ENCODE data around the gene PWWP3B. TPM values are rescaled to one million over a fixed set of nuclear protein-coding genes. Genes with fewer than 3 reads are reported as not detected.

The PWWP3B gene
- total RNA-seq, 1 experiment from 2014 or later: not detected

DNA sequence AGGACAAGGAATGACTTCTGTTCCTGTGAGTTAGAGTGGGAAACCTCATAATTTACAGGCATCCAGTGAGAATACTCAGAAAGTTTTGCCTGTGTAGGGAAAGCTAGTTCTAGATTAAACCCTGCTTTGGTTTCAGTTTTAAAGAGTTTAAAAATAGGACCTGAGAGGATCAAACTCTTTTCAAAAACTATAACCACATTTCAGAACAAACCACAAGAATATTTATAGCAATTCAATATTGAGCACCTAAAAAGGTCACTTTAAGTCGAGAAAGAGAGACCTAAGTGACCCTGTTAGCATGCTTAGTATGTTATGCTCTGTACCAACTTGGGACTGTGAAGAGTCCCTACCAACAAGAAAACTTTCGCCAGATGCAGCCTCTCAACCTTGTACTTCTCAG, 17.4 kb upstream of the PWWP3B start:
- H3K9me3 ChIP-seq (ENCODE audit: low read depth, low read length, poor library complexity, severe bottlenecking): peaks cover 2% of the 10 kb centered on the region
- H3K27ac ChIP-seq (ENCODE audit: low read depth, low read length, poor library complexity, severe bottlenecking): no peak overlapping the region
- peaks cover 3% of the 10 kb centered on the region for H3K27me3 ChIP-seq (replicated peaks; ENCODE audit: insufficient read depth, low read depth, low read length, poor library complexity)
- H3K36me3 ChIP-seq (ENCODE audit: insufficient read depth, low read length, poor library complexity, severe bottlenecking): no peaks in the 10 kb centered on the region
- no peaks in the 10 kb centered on the region for H3K4me1 ChIP-seq (ENCODE audit: insufficient read depth, low read length, poor library complexity, severe bottlenecking)
- POLR2A ChIA-PET (ENCODE audit: low non-redundant PET): no interaction called here
- DNase-seq (ENCODE audit: low spot score): no peak
- no peak for TF ChIP-seq EZH2 (IDR thresholded peaks at IDR 0.05; ENCODE audit: borderline replicate concordance, low read depth, low read length, poor library complexity, severe bottlenecking)
- TF ChIP-seq, protein P1, sequence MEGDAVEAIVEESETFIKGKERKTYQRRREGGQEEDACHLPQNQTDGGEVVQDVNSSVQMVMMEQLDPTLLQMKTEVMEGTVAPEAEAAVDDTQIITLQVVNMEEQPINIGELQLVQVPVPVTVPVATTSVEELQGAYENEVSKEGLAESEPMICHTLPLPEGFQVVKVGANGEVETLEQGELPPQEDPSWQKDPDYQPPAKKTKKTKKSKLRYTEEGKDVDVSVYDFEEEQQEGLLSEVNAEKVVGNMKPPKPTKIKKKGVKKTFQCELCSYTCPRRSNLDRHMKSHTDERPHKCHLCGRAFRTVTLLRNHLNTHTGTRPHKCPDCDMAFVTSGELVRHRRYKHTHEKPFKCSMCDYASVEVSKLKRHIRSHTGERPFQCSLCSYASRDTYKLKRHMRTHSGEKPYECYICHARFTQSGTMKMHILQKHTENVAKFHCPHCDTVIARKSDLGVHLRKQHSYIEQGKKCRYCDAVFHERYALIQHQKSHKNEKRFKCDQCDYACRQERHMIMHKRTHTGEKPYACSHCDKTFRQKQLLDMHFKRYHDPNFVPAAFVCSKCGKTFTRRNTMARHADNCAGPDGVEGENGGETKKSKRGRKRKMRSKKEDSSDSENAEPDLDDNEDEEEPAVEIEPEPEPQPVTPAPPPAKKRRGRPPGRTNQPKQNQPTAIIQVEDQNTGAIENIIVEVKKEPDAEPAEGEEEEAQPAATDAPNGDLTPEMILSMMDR (conservative IDR thresholded peaks at IDR 0.05; ENCODE audit: low read depth, low read length): no peak
- H3K4me3 ChIP-seq (ENCODE audit: low read depth, low read length, poor library complexity, severe bottlenecking): no peak overlapping the region
- intact Hi-C loops (cut with micrococcal nuclease; ENCODE audit: unreplicated experiment): no loop called here
- no TSS peak for BruUV-seq (replicated peaks)
- CTCF ChIA-PET: no interaction called here

DNA sequence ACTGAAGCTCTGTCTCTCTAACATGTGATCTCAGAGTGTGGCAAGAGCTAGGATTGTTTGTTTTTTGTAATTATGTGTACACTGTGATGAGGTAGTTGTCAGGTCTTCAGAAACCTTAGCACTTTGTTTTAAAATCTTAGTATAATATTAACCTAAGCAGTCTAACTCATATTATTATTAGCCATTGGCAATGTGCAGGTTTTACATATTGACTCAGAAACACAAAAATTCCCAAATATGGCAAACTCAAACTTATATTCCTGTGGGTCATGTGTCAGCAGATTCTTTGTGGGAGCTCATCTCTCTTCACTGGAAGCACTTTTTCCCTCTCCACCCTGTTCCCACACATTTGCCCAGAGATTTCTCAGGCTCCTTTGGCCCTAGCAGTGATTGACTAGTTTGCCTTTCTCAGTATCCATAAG, 8.2 kb upstream of the PWWP3B start:
- ChIA-PET POLR2A (ENCODE audit: low non-redundant PET) (no interaction called here), CTCF (no interaction called here)
- Histone ChIP-seq H3K4me1 (ENCODE audit: insufficient read depth, low read length, poor library complexity, severe bottlenecking) (no peaks in the 10 kb centered on the region), H3K36me3 (ENCODE audit: insufficient read depth, low read length, poor library complexity, severe bottlenecking) (no peaks in the 10 kb centered on the region), H3K27ac (ENCODE audit: low read depth, low read length, poor library complexity, severe bottlenecking) (no peak overlapping the region), H3K4me3 (ENCODE audit: low read depth, low read length, poor library complexity, severe bottlenecking) (no peak overlapping the region), H3K9me3 (ENCODE audit: low read depth, low read length, poor library complexity, severe bottlenecking) (no peaks in the 10 kb centered on the region), H3K27me3 (replicated peaks; ENCODE audit: insufficient read depth, low read depth, low read length, poor library complexity) (peaks cover 3% of the 10 kb centered on the region)
- TF ChIP-seq, protein P1 (conservative IDR thresholded peaks at IDR 0.05; ENCODE audit: low read depth, low read length): no peak
- DNase-seq (ENCODE audit: low spot score): no peak
- no TSS peak for BruUV-seq (replicated peaks)
- intact Hi-C loops (cut with micrococcal nuclease; ENCODE audit: unreplicated experiment): no loop called here

DNA sequence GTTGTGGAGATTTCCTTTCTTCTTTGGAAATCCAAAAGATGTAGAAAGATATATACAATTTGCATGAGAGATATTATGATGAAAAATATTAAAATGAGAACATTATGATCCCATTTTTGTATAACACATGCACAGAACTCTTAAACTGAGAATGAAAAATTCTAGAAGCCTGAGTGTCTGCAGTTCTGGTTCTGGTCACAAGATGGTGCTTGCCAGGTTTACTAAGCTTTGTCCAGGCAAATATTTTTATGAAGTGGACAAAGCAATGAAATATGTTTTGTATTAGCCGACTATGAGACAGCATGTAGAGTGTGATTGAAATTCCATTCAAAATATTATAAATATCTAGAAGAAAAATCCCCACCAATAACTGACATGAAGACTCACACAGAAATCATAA, 2.2 kb downstream of the PWWP3B start:
- CTCF ChIA-PET: no interaction called here
- H3K27me3 ChIP-seq (replicated peaks; ENCODE audit: insufficient read depth, low read depth, low read length, poor library complexity): peaks cover 20% of the 10 kb centered on the region
- no peak overlapping the region for H3K27ac ChIP-seq (ENCODE audit: low read depth, low read length, poor library complexity, severe bottlenecking)
- H3K9me3 ChIP-seq (ENCODE audit: low read depth, low read length, poor library complexity, severe bottlenecking): no peaks in the 10 kb centered on the region
- POLR2A ChIA-PET (ENCODE audit: low non-redundant PET): no interaction called here
- no peaks in the 10 kb centered on the region for H3K36me3 ChIP-seq (ENCODE audit: insufficient read depth, low read length, poor library complexity, severe bottlenecking)
- no peak for TF ChIP-seq EZH2 (IDR thresholded peaks at IDR 0.05; ENCODE audit: borderline replicate concordance, low read depth, low read length, poor library complexity, severe bottlenecking)
- TF ChIP-seq, protein P1 (conservative IDR thresholded peaks at IDR 0.05; ENCODE audit: low read depth, low read length): peak; percentile 31; the same call in 1 of the 2 replicates
- no peak for DNase-seq (ENCODE audit: low spot score)
- BruUV-seq (replicated peaks): no TSS peak
- intact Hi-C loops (cut with micrococcal nuclease; ENCODE audit: unreplicated experiment): no loop called here
- no peak overlapping the region for H3K4me3 ChIP-seq (ENCODE audit: low read depth, low read length, poor library complexity, severe bottlenecking)
- H3K4me1 ChIP-seq (ENCODE audit: insufficient read depth, low read length, poor library complexity, severe bottlenecking): no peaks in the 10 kb centered on the region
